Body of pancreas (tissue), 4 donors: Measurements from ENCODE around the gene DDR2.

ENCODE experiments used
- POLR2A ChIP-seq, 3 donors: fragments of 450-650 bp; IDR thresholded peaks; one replicate each; pipeline ENCODE4 v1.6.1; 2016; ENCODE audit warnings: antibody characterized with exemption in 3 of 3, mild to moderate bottlenecking in 2 of 3
- TF ChIP-seq, protein P1 (sequence below), 7 experiments: fragments of 450-650 bp in 4 of 7; fragments of 200-600 bp in 3 of 7; sonication (generic) in 3 of 7; IDR thresholded peaks; one replicate each; pipeline ENCODE4 v1.5.1; 2016 to 2019; ENCODE audit warnings: antibody characterized with exemption in 7 of 7

DNA sequence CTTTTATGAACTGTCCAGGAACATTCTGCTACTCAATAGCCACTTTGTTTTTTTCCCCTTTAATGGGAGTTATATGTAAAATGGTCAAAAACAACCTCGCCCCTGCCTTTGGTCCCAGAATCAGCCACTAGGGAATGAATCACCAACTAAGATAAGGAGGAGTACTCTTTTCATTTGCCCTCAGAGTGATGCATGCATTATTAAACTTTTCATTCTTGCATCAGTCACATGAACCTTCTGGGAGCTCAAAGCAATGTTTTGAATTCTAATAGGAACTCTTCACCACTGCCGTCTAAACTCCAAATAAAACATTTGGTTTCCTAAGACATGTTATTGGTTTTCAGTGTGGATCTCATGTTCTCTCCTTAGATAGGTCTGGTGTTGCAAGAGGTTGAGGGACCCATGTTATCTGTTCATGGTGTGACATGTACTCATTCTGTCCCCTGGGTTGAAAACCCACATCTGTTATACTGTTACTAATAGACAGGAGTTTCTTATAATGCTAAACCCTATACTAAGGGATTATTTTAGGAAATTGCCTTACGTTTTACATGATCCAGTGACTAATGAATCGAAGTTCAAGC is 140.4 kb downstream of the DDR2 start:
- TF ChIP-seq, protein P1, sequence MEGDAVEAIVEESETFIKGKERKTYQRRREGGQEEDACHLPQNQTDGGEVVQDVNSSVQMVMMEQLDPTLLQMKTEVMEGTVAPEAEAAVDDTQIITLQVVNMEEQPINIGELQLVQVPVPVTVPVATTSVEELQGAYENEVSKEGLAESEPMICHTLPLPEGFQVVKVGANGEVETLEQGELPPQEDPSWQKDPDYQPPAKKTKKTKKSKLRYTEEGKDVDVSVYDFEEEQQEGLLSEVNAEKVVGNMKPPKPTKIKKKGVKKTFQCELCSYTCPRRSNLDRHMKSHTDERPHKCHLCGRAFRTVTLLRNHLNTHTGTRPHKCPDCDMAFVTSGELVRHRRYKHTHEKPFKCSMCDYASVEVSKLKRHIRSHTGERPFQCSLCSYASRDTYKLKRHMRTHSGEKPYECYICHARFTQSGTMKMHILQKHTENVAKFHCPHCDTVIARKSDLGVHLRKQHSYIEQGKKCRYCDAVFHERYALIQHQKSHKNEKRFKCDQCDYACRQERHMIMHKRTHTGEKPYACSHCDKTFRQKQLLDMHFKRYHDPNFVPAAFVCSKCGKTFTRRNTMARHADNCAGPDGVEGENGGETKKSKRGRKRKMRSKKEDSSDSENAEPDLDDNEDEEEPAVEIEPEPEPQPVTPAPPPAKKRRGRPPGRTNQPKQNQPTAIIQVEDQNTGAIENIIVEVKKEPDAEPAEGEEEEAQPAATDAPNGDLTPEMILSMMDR (IDR thresholded peaks at IDR 0.05): no peak
- no peak for TF ChIP-seq POLR2A (IDR thresholded peaks at IDR 0.05)
